ENCODE data around the gene AMMECR1L.

DNA sequence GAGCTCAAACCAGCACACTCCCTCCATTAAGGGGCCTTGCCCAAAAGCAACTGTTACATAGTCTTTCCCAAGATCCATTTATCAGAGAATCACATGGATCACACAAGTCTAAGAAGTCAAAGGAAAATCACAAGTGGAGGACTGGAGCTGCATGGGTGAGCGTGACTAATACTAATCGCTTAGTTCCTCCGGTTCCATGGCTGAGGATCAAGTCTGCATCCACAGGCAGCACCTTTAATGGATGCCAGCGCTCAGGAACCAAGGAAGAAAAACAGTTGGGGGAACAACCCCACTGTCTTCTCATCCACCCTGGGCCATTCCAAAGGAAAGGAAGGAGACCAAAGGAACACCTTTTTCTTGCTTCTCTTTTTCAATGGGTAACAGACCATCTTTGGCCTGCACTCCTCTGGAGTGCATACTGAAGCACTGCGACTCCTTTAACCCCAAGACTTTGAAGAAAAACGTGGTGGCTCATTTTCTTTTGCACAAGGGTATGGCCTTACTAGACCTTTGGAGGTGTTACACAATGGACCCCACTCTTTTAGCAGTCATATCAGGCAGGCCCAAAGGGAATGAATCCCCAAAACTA, 65.6 kb downstream of the AMMECR1L start:
- no peak for TF ChIP-seq EZH2phosphoT487 (IDR thresholded peaks at IDR 0.05; ENCODE audit: insufficient read depth, low read depth)
- TF ChIP-seq EZH2 (IDR thresholded peaks at IDR 0.05; ENCODE audit: insufficient read depth, poor library complexity, severe bottlenecking): no peak

Data from GM23248 (cell line).